DND-41 (cell line): ENCODE results near the gene ACADS.

Experiments used
- CTCF ChIP-seq: IDR thresholded peaks from 2 replicates; pipeline ENCODE4 v1.5.1; 2012; ENCODE audit warnings: borderline replicate concordance, low read length, moderate library complexity, mild to moderate bottlenecking; ENCODE audit not compliant: poor library complexity, severe bottlenecking; ENCODE audit errors: extremely low read depth
- EZH2 ChIP-seq: IDR thresholded peaks from 3 replicates; pipeline ENCODE4 v1.6.1; 2012; ENCODE audit warnings: borderline replicate concordance, low read depth, mild to moderate bottlenecking, moderate library complexity, low read length, inconsistent platforms; ENCODE audit not compliant: severe bottlenecking

GRCh38 chr12:120737557-120738251 is 12.1 kb downstream of the ACADS start:
- TF ChIP-seq CTCF = no peak
- TF ChIP-seq EZH2 = no peak
